K562 (cell line): Measurements from ENCODE around the gene GPX2. TPM values are rescaled to one million over a fixed set of nuclear protein-coding genes. Genes with fewer than 3 reads are reported as not detected.

ENCODE experiments used
- ATAC-seq: fragments of 200-7000 bp; cut with Tn5 transposase; 3 replicates; pipeline ENCODE4 v1.9.1; 2020; ENCODE audit warnings: moderate library complexity
- BruUV-seq: library from RNA; stranded (reverse); fragments of 400-500 nt; replicated peaks from 2 replicates; lab custom pipeline; 2021; lab: Mats Ljungman, UMichigan
- CTCF ChIA-PET: fragments of 300-600 bp; formaldehyde crosslinking; extraction: SDS; loops from one replicate; lab custom pipeline; 2021; ENCODE audit warnings: low intra/inter-chr PET ratio; lab: Yijun Ruan, JAX
- POLR2A ChIA-PET: fragments of 300-600, 350-650 bp; sonication (Branson Sonifier 250); formaldehyde crosslinking; extraction: SDS; loops from one replicate; lab custom pipeline; 2021; ENCODE audit warnings: antibody characterized with exemption, inconsistent platforms; lab: Yijun Ruan, JAX
- DNase-seq, 4 experiments: peaks; one replicate each; pipeline versions ENCODE4 v3.0.0 to v3.0.0-alpha.2; 2011 to 2018; ENCODE audit warnings: low spot score in 3 of 4, mixed read lengths in 3 of 4; ENCODE audit errors: extremely low read depth in 1 of 4
- FAIRE-seq: peaks from 2 replicates; lab custom pipeline; 2011; peaks lifted over from hg19 to GRCh38; lab: Jason Lieb, UNC
- H2AFZ ChIP-seq: 2 replicates; pipeline ENCODE4 v1.6.0; 2011; ENCODE audit warnings: low read depth, low read length, control low read depth, inconsistent platforms
- H3K27ac ChIP-seq: fragments of 200-600 bp; 3 replicates; pipeline ENCODE4 v1.8.0; 2011; ENCODE audit warnings: low read depth, mild to moderate bottlenecking, control low read depth, inconsistent platforms, low read length, moderate library complexity, mixed read lengths; ENCODE audit errors: extremely low read depth
- H3K27me3 ChIP-seq, 2 experiments: fragments of 300-600 bp in 1 of 2; 2 replicates in 1 of 2; 3 replicates in 1 of 2; pipeline versions ENCODE4 v1.6.0 to v1.8.0; 2011; ENCODE audit warnings: inconsistent platforms in 2 of 2, low read length in 2 of 2, mild to moderate bottlenecking in 1 of 2, mixed read lengths in 1 of 2, moderate library complexity in 1 of 2; ENCODE audit not compliant: control insufficient read depth in 2 of 2, insufficient read depth in 2 of 2
- H3K36me3 ChIP-seq: fragments of 300-600 bp; 3 replicates; pipeline ENCODE4 v1.8.0; 2011; ENCODE audit warnings: mild to moderate bottlenecking, low read length, inconsistent platforms; ENCODE audit not compliant: control insufficient read depth, insufficient read depth
- H3K4me1 ChIP-seq, 2 experiments: fragments of 200-600 bp in 1 of 2; replicated peaks in 1 of 2; 2 replicates in 1 of 2; 3 replicates in 1 of 2; pipeline versions ENCODE4 v1.5.1 to v1.8.0; 2011; ENCODE audit warnings: inconsistent platforms in 2 of 2, low read length in 2 of 2, mild to moderate bottlenecking in 1 of 2, mixed read lengths in 1 of 2, moderate library complexity in 1 of 2; ENCODE audit not compliant: control insufficient read depth in 2 of 2, insufficient read depth in 2 of 2
- H3K4me2 ChIP-seq: 2 replicates; pipeline ENCODE4 v1.6.1; 2011; ENCODE audit warnings: low read length, control low read depth, inconsistent platforms, mixed read lengths; ENCODE audit not compliant: insufficient read depth
- H3K4me3 ChIP-seq: fragments of 200-600 bp; sonication (generic), shearing (Covaris generic); 2 replicates; pipeline ENCODE4 v1.5.1; 2016; ENCODE audit warnings: control low read depth, inconsistent platforms
- H3K79me2 ChIP-seq: fragments of 200-600 bp; 3 replicates; pipeline ENCODE4 v1.8.0; 2011; ENCODE audit warnings: low read length, inconsistent platforms; ENCODE audit not compliant: control insufficient read depth, insufficient read depth
- H3K9ac ChIP-seq, 2 experiments: 2 replicates each; pipeline versions ENCODE4 v1.6.0 to v1.6.1; 2011; ENCODE audit warnings: low read depth in 2 of 2, low read length in 2 of 2, control low read depth in 1 of 2, inconsistent platforms in 1 of 2, mild to moderate bottlenecking in 1 of 2, mixed read lengths in 1 of 2; ENCODE audit not compliant: insufficient read depth in 1 of 2
- H3K9me1 ChIP-seq: one replicate; pipeline ENCODE4 v1.6.0; 2011; ENCODE audit warnings: inconsistent platforms, mild to moderate bottlenecking, low read length, moderate library complexity; ENCODE audit not compliant: control insufficient read depth, insufficient read depth
- H3K9me3 ChIP-seq: replicated peaks from 2 replicates; pipeline ENCODE4 v1.5.1; 2011; ENCODE audit warnings: low read depth, low read length, inconsistent platforms; ENCODE audit not compliant: control insufficient read depth, insufficient read depth
- H4K20me1 ChIP-seq: replicated peaks from 2 replicates; pipeline ENCODE4 v1.6.1; 2011; ENCODE audit warnings: low read length, inconsistent platforms, mixed read lengths; ENCODE audit not compliant: control insufficient read depth, insufficient read depth
- BCOR ChIP-seq: fragments of 450-650 bp; IDR thresholded peaks from 2 replicates; pipeline ENCODE4 v1.6.1; 2016
- CEBPB ChIP-seq: fragments of 450-650 bp; IDR thresholded peaks from 2 replicates; pipeline ENCODE4 v1.6.1; 2016; ENCODE audit warnings: missing genetic modification characterization, missing compliant biosample characterization
- CEBPZ ChIP-seq: fragments of 150-350 bp; IDR thresholded peaks from 2 replicates; pipeline ENCODE4 v1.6.1; 2014; ENCODE audit warnings: low read depth, mild to moderate bottlenecking, low read length, borderline replicate concordance
- MXI1 ChIP-seq: IDR thresholded peaks from 2 replicates; pipeline ENCODE4 v1.6.1; 2011; ENCODE audit warnings: low read depth, mild to moderate bottlenecking, improper control_type of control experiment, low read length
- SIN3B ChIP-seq: fragments of 450-650 bp; IDR thresholded peaks from 2 replicates; pipeline ENCODE4 v1.6.1; 2017; ENCODE audit warnings: low read depth, mild to moderate bottlenecking, moderate library complexity
- SREBF2 ChIP-seq: sonication (generic); formaldehyde crosslinking; IDR thresholded peaks from 2 replicates; pipeline ENCODE4 v1.4.0; 2020; ENCODE audit warnings: mild to moderate bottlenecking, missing genetic modification reagents
- THAP12 ChIP-seq: fragments of 250-450 bp; sonication (Bioruptor Pico); IDR thresholded peaks from 2 replicates; pipeline ENCODE4 v1.9.0; 2021; ENCODE audit warnings: mild to moderate bottlenecking, inconsistent platforms
- TRIM24 ChIP-seq, 2 experiments: fragments of 450-650 bp; IDR thresholded peaks; 2 replicates each; pipeline ENCODE4 v1.6.1; 2016
- YBX1 ChIP-seq: fragments of 450-650 bp; IDR thresholded peaks from 2 replicates; pipeline ENCODE4 v1.7.1; 2016; ENCODE audit warnings: mild to moderate bottlenecking
- ZC3H11A ChIP-seq: IDR thresholded peaks from 2 replicates; pipeline ENCODE4 v1.6.1; 2012; ENCODE audit warnings: low read depth, low read length, improper control_type of control experiment
- ZNF23 ChIP-seq: fragments of 250-450 bp; sonication (Bioruptor Pico); IDR thresholded peaks from 2 replicates; pipeline ENCODE4 v1.4.0; 2020; ENCODE audit warnings: mild to moderate bottlenecking
- ZNF785 ChIP-seq: fragments of 250-450 bp; sonication (Bioruptor Pico); IDR thresholded peaks from 2 replicates; pipeline ENCODE4 v1.4.0; 2020; ENCODE audit warnings: mild to moderate bottlenecking
- WGBS: fragments of 100-300 bp; shearing (Covaris generic); methylation state at CpG from one replicate; pipeline ENCODE4 v1.1.6; 2016; ENCODE audit warnings: low coverage, mixed read lengths; ENCODE audit not compliant: insufficient coverage; ENCODE audit errors: missing lambda C conversion rate; 5-methylcytosine and 5-hydroxymethylcytosine counted together
- in situ Hi-C: fragments of 300-500 bp; cut with MboI; formaldehyde crosslinking; loops from 4 replicates; pipeline ENCODE4 v1.15.0; 2018; ENCODE audit warnings: inconsistent platforms, mixed read lengths
- intact Hi-C: fragments of 100-400 bp; cut with micrococcal nuclease; formaldehyde crosslinking; loops from 2 replicates; pipeline ENCODE4 v1.14.2; 2022
- polyA plus RNA-seq, 8 experiments: library from polyadenylated mRNA; depleted of rRNA in 4 of 8; stranded (reverse) in 5 of 8; unstranded in 3 of 8; fragments of >200 nt; fragmentation: Nextera tagmentation in 2 of 8; fragmentation: Illumina TruSeq in 1 of 8; extraction: Ambion mirVana in 2 of 8; extraction: Trizol in 1 of 8; gene quantifications; 2 replicates each; pipeline versions ENCODE4 v1.2.1 to v1.2.3, GENCODE V29; 2011 to 2014; ENCODE audit warnings: inconsistent platforms in 1 of 8, missing spikeins in 1 of 8
- total RNA-seq, 7 experiments: library from RNA; depleted of rRNA in 6 of 7; stranded (reverse); fragments of >200 nt in 6 of 7; fragmentation: Illumina TruSeq in 2 of 7; extraction: Trizol in 2 of 7; gene quantifications; 2 replicates each; pipeline versions ENCODE4 v1.2.1 to v1.2.3, GENCODE V29; 2011 to 2021; ENCODE audit warnings: low replicate concordance in 1 of 7

Gene GPX2
- total and polyA plus RNA-seq, 9 of the 15 experiments (the other 6 are each of a cell fraction or from before 2014, with no cell fraction given) = 0.24 TPM; not detected in 8

GRCh38 chr14:64939817-64940190 is 2.7 kb downstream of the GPX2 start:
- in situ Hi-C loops = no loop called here
- Histone ChIP-seq H3K4me1 (no peaks in the 10 kb centered on the region; a peak in 1 of 5 replicates), H3K79me2 (no peaks in the 10 kb centered on the region), H3K4me2 (no peak overlapping the region), H3K27ac (no peak overlapping the region), H3K27me3 (no peaks in the 10 kb centered on the region), H2AFZ (no peak overlapping the region), H3K9me1 (no peaks in the 10 kb centered on the region), H3K4me3 (no peak overlapping the region), H3K36me3 (peaks cover 5% of the 10 kb centered on the region; the same call in 1 of the 3 replicates), H4K20me1 (no peaks in the 10 kb centered on the region)
- ATAC-seq (no peak), DNase-seq (no peak)
- intact Hi-C loops = no loop called here
- no TSS peak for BruUV-seq
- WGBS = 40% methylated on average over 1 of the region's 3 CpGs
- TF ChIP-seq ZNF785 (CRISPR knock-in tag) = no peak
- no peak for TF ChIP-seq MXI1
- TF ChIP-seq CEBPZ = no peak
- no peak for TF ChIP-seq ZNF23 (CRISPR knock-in tag)
- no peak for TF ChIP-seq TRIM24 (IDR thresholded peaks at IDR 0.05)
- TF ChIP-seq BCOR = no peak
- TF ChIP-seq THAP12 (CRISPR knock-in tag) = no peak
- no peak for TF ChIP-seq ZC3H11A
- TF ChIP-seq SREBF2 = no peak
- no peak for TF ChIP-seq YBX1
- TF ChIP-seq CEBPB (tag) = no peak
- no peak for TF ChIP-seq SIN3B
- TF ChIP-seq, all 486 proteins: peak for 0
- FAIRE-seq = no peak
- ChIA-PET POLR2A (no interaction called here), CTCF (no interaction called here)
- Histone ChIP-seq H3K9ac (no peak overlapping the region), H3K9me3 (no peaks in the 10 kb centered on the region)
